Osteocyte (in vitro differentiated cells): ENCODE measurements around the gene NRF1. TPM values are rescaled to one million over a fixed set of nuclear protein-coding genes. Genes with fewer than 3 reads are reported as not detected.

Experiments used
- DNase-seq: peaks from one replicate; pipeline ENCODE4 v3.0.0; 2021; ENCODE audit warnings: mixed read lengths; ENCODE audit not compliant: unreplicated experiment; ENCODE audit errors: extremely low spot score
- H3K27ac Mint-ChIP-seq: one replicate; pipeline ENCODE4 v1.8.0; 2021; ENCODE audit warnings: mild to moderate bottlenecking, mixed read lengths; ENCODE audit not compliant: unreplicated experiment
- H3K27me3 Mint-ChIP-seq: one replicate; pipeline ENCODE4 v1.8.0; 2021; ENCODE audit warnings: mixed read lengths; ENCODE audit not compliant: unreplicated experiment
- H3K36me3 Mint-ChIP-seq: one replicate; pipeline ENCODE4 v1.8.0; 2021; ENCODE audit warnings: mixed read lengths; ENCODE audit not compliant: unreplicated experiment
- H3K4me1 Mint-ChIP-seq: one replicate; pipeline ENCODE4 v1.8.0; 2021; ENCODE audit warnings: mixed read lengths; ENCODE audit not compliant: unreplicated experiment
- H3K4me3 Mint-ChIP-seq: one replicate; pipeline ENCODE4 v1.8.0; 2021; ENCODE audit warnings: mild to moderate bottlenecking, moderate library complexity, mixed read lengths; ENCODE audit not compliant: unreplicated experiment
- H3K9me3 Mint-ChIP-seq: one replicate; pipeline ENCODE4 v1.8.0; 2021; ENCODE audit warnings: mixed read lengths; ENCODE audit not compliant: unreplicated experiment
- CTCF ChIP-seq: fragments of 200-600 bp; sonication (generic); IDR thresholded peaks from 2 replicates; pipeline ENCODE4 v1.5.0; 2021; ENCODE audit warnings: antibody characterized with exemption, mild to moderate bottlenecking, moderate library complexity
- total RNA-seq: library from RNA; stranded (reverse); gene quantifications from 2 replicates; pipeline ENCODE4 v1.2.1, GENCODE V29; 2021

NRF1 gene
- total RNA-seq, 1 donor from 2014 or later: 20.7 TPM

- Mint-ChIP-seq H3K4me3 (no peak overlapping the region), H3K9me3 (peaks cover 19% of the 10 kb centered on the region), H3K4me1 (no peaks in the 10 kb centered on the region), H3K36me3 (peaks cover 38% of the 10 kb centered on the region), H3K27ac (no peak overlapping the region), H3K27me3 (no peaks in the 10 kb centered on the region)
- no peak for DNase-seq
- no peak for TF ChIP-seq CTCF
Observed at GRCh38 chr7:129675521-129675920, 64.0 kb downstream of the NRF1 start.

- no peak overlapping the region for H3K27ac Mint-ChIP-seq
- no peak for TF ChIP-seq CTCF
- peaks cover 19% of the 10 kb centered on the region for H3K9me3 Mint-ChIP-seq
- H3K4me3 Mint-ChIP-seq: no peak overlapping the region
- H3K4me1 Mint-ChIP-seq: no peaks in the 10 kb centered on the region
- no peak for DNase-seq
- no peaks in the 10 kb centered on the region for H3K27me3 Mint-ChIP-seq
- peaks cover 43% of the 10 kb centered on the region for H3K36me3 Mint-ChIP-seq
Observed at GRCh38 chr7:129676017-129676897, 64.7 kb downstream of the NRF1 start.

- Mint-ChIP-seq H3K9me3 (peaks cover 19% of the 10 kb centered on the region), H3K36me3 (peaks cover 44% of the 10 kb centered on the region), H3K4me1 (no peaks in the 10 kb centered on the region), H3K27me3 (no peaks in the 10 kb centered on the region), H3K27ac (no peak overlapping the region), H3K4me3 (no peak overlapping the region)
- no peak for TF ChIP-seq CTCF
- DNase-seq: no peak
Observed at GRCh38 chr7:129677796-129678195, 66.3 kb downstream of the NRF1 start.

- no peak overlapping the region for H3K4me3 Mint-ChIP-seq
- H3K27ac Mint-ChIP-seq: no peak overlapping the region
- H3K4me1 Mint-ChIP-seq: no peaks in the 10 kb centered on the region
- H3K27me3 Mint-ChIP-seq: no peaks in the 10 kb centered on the region
- no peak for DNase-seq
- H3K9me3 Mint-ChIP-seq: peaks cover 19% of the 10 kb centered on the region
- peaks cover 44% of the 10 kb centered on the region for H3K36me3 Mint-ChIP-seq
- no peak for TF ChIP-seq CTCF
Observed at GRCh38 chr7:129678606-129679005, 67.1 kb downstream of the NRF1 start.

GRCh38 chr7:129680400-129680799 is 68.9 kb downstream of the NRF1 start:
- H3K4me1 Mint-ChIP-seq: no peaks in the 10 kb centered on the region
- H3K27ac Mint-ChIP-seq: no peak overlapping the region
- peaks cover 11% of the 10 kb centered on the region for H3K9me3 Mint-ChIP-seq
- peaks cover 40% of the 10 kb centered on the region for H3K36me3 Mint-ChIP-seq
- no peak overlapping the region for H3K4me3 Mint-ChIP-seq
- TF ChIP-seq CTCF: no peak
- no peaks in the 10 kb centered on the region for H3K27me3 Mint-ChIP-seq
- no peak for DNase-seq
